Measurements from ENCODE around the gene LEMD2.

The LEMD2 gene

DNA sequence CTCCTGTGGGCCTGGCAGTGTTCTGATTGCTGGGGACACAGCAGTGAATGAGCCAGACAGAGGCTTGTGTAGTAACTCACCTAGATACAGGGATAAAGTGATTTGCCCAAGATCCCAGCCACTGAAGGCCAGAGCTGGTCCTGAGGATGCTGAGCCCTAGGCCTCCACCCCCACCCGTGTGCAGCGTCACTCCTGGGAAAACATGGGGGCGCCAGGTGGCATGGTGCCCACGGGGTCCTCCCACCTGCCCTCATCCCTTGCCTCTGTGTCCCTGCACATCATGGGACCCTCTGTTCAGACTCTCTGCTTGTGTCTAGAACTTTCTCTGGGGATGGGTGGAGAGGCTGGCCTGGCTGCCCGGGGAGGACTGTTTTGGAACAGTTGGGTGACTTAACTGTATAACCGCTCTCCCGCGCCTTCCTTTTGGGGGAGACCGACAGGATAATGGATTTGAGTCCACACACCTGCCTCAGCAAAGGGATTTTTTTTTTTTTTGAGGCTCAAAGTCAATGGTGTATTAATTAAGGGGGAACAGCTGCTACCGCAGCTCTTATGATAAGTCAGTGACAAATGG is 19.6 kb downstream of the LEMD2 start:
- TF ChIP-seq, protein P1, sequence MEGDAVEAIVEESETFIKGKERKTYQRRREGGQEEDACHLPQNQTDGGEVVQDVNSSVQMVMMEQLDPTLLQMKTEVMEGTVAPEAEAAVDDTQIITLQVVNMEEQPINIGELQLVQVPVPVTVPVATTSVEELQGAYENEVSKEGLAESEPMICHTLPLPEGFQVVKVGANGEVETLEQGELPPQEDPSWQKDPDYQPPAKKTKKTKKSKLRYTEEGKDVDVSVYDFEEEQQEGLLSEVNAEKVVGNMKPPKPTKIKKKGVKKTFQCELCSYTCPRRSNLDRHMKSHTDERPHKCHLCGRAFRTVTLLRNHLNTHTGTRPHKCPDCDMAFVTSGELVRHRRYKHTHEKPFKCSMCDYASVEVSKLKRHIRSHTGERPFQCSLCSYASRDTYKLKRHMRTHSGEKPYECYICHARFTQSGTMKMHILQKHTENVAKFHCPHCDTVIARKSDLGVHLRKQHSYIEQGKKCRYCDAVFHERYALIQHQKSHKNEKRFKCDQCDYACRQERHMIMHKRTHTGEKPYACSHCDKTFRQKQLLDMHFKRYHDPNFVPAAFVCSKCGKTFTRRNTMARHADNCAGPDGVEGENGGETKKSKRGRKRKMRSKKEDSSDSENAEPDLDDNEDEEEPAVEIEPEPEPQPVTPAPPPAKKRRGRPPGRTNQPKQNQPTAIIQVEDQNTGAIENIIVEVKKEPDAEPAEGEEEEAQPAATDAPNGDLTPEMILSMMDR (IDR thresholded peaks at IDR 0.05; ENCODE audit: insufficient read depth, low read length, poor library complexity, severe bottlenecking) = no peak
- DNase-seq (ENCODE audit: extremely low read depth, insufficient read length) = no peak
- Histone ChIP-seq H3K36me3 (ENCODE audit: control insufficient read depth, insufficient read depth, low read length) (peaks cover 12% of the 10 kb centered on the region; the same call in 1 of the 2 replicates), H3K4me3 (replicated peaks; ENCODE audit: low read depth, low read length) (no peak overlapping the region), H3K27me3 (replicated peaks; ENCODE audit: control insufficient read depth, insufficient read depth, low read length) (no peaks in the 10 kb centered on the region; the same call in 1 of the 2 replicates)

DNA sequence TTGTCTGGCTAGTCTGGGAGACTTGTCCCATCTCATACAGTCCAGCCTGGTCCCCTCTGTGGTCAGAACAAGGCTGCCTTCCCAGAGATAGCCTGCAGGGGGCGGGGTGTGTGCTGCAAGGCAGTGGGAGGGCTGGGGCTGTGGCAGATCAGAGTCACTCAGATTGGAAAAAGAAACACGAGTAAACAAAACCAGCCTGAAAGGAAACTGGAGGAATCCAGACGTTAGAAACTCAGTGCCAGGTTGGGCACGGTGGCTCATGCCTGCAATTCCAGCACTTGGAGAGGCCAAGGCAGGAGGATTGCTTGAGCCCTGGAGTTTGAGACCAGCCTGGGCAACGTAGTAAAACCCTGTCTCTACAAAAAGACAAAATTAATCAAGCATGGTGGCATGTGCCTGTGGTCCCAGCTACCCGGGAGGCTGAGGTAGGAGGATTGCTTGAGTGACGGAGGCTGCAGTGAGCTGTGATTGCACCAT is 20.2 kb downstream of the LEMD2 start:
- Histone ChIP-seq H3K27me3 (replicated peaks; ENCODE audit: control insufficient read depth, insufficient read depth, low read length) (no peaks in the 10 kb centered on the region; the same call in 1 of the 2 replicates), H3K36me3 (ENCODE audit: control insufficient read depth, insufficient read depth, low read length) (peaks cover 12% of the 10 kb centered on the region; the same call in 1 of the 2 replicates), H3K4me3 (replicated peaks; ENCODE audit: low read depth, low read length) (no peak overlapping the region)
- peak; percentile 36 for DNase-seq (ENCODE audit: extremely low read depth, insufficient read length)
- TF ChIP-seq, protein P1 (IDR thresholded peaks at IDR 0.05; ENCODE audit: insufficient read depth, low read length, poor library complexity, severe bottlenecking) = peak; percentile 97

DNA sequence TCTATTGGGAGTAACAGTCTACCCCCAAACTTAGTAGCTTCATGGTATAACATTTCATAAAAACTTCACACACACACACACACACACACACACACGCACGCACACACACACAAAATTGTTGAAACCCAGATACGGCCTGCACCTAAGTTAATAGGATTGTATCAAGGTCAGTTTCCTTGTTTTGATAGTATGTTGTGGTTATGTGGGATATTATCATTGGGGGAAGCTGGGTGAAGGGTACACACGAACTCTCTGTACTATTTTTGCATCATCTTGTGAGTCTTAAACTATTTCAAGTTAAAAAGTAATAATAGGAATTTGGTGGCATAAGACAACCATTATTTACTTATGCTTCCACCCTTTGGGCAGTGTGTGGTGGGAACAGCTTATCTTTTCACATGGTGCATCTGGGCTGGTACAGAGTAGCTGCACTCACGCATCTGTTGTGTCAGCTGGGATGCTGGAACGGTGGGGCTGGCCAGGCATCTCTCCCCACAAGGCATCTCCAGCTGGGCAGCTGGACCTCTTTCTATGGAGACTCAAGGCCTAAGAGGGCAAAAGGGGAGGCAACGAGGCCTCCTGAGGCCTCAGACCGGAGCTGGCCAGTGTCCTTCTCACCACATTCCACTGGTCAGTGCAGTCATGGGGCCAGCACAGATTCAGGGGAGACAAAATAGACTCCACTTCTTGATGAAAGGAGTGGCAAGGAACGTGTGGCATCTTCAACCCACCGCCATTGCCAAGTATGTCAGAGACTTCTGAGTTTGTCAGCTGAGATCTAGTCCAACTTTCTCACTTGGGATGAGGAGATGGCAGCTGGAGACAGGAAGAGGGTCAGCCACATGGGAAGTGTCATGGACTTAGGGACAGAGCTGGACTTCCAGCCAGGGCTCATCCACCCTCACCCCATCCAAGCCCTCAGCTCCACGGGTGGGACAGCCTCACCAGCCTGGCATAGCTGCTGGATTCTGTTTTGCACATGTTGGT is 21.7 kb downstream of the LEMD2 start:
- peaks cover 2% of the 10 kb centered on the region; the same call in 1 of the 2 replicates for H3K36me3 ChIP-seq (ENCODE audit: control insufficient read depth, insufficient read depth, low read length)
- TF ChIP-seq, protein P1 (IDR thresholded peaks at IDR 0.05; ENCODE audit: insufficient read depth, low read length, poor library complexity, severe bottlenecking) = no peak
- H3K4me3 ChIP-seq (replicated peaks; ENCODE audit: low read depth, low read length) = no peak overlapping the region
- no peak for DNase-seq (ENCODE audit: extremely low read depth, insufficient read length)
- H3K27me3 ChIP-seq (replicated peaks; ENCODE audit: control insufficient read depth, insufficient read depth, low read length) = no peaks in the 10 kb centered on the region; the same call in 1 of the 2 replicates

DNA sequence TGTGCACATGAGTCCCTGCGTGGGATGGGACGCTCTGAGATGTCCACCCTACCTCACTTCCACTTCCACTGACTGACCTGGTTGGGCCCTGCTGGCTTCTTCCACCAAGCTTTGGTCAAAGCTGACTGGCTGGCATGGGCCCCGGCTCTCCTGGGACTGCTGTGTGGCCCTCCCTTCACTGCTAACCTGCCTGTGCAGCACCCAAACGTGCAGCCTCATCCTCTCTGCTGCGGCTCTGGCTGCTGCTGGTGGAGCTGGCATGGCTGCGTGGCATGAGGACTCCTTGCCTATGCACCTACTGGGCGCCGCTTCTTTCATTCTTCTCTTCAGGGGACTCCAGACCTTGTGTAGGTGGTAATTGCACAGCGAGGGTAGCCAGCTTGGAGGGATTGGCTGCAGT is 23.6 kb downstream of the LEMD2 start:
- Histone ChIP-seq H3K27me3 (replicated peaks; ENCODE audit: control insufficient read depth, insufficient read depth, low read length) (no peaks in the 10 kb centered on the region; the same call in 1 of the 2 replicates), H3K4me3 (replicated peaks; ENCODE audit: low read depth, low read length) (no peak overlapping the region), H3K36me3 (ENCODE audit: control insufficient read depth, insufficient read depth, low read length) (no peaks in the 10 kb centered on the region)
- TF ChIP-seq, protein P1 (IDR thresholded peaks at IDR 0.05; ENCODE audit: insufficient read depth, low read length, poor library complexity, severe bottlenecking) = no peak
- no peak for DNase-seq (ENCODE audit: extremely low read depth, insufficient read length)

DNA sequence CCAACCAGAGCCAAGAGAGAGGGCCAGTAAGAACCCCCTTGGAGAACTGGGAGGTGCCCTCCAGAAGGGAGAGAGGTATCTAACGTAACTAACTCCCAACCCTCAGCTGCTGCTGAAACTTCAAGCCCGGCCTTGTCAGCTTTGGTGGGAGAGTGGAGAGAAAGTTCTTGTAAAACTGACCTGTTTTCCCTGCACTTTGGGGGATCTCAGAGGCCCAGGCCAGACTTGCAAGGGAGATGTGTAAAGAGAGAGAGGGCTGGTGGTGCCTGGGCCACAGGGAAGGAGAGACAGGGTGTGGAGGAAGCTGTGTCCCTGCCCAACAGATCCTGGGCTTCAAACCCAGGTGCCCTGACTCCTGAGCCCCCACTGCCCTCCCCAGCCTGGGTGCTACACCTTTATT is 24.9 kb downstream of the LEMD2 start:
- H3K27me3 ChIP-seq (replicated peaks; ENCODE audit: control insufficient read depth, insufficient read depth, low read length) = no peaks in the 10 kb centered on the region; the same call in 1 of the 2 replicates
- DNase-seq (ENCODE audit: extremely low read depth, insufficient read length) = no peak
- H3K4me3 ChIP-seq (replicated peaks; ENCODE audit: low read depth, low read length) = no peak overlapping the region
- H3K36me3 ChIP-seq (ENCODE audit: control insufficient read depth, insufficient read depth, low read length) = no peaks in the 10 kb centered on the region
- TF ChIP-seq, protein P1 (IDR thresholded peaks at IDR 0.05; ENCODE audit: insufficient read depth, low read length, poor library complexity, severe bottlenecking) = no peak

Data from GM06990 (cell line).